Stimulated activated CD4-positive, alpha-beta T cell treated with anti-CD3 and anti-CD28 coated beads, Interleukin-4, amount 100 ng/mL, for 48 hours (primary cell): ENCODE data around the gene CDK8.
"Not testable (repeated sequence)": the region's sequence is repeated elsewhere in the genome, so short reads cannot be mapped to it uniquely, and the experiment has no call there.

ENCODE experiments used
- DNase-seq, 2 donors: peaks; one replicate each; pipeline ENCODE4 v3.0.0-alpha.2; 2020; ENCODE audit warnings: low read depth in 2 of 2

Gene CDK8

GRCh38 chr13:26253262-26253786, 605 bp upstream of the CDK8 start:
- DNase-seq, result no peak

GRCh38 chr13:26254583-26255111, 718 bp downstream of the CDK8 start:
- DNase-seq, result peak; percentile 26 to 38

GRCh38 chr13:26255115-26255514, 1.2 kb downstream of the CDK8 start:
- DNase-seq, result no peak

DNA sequence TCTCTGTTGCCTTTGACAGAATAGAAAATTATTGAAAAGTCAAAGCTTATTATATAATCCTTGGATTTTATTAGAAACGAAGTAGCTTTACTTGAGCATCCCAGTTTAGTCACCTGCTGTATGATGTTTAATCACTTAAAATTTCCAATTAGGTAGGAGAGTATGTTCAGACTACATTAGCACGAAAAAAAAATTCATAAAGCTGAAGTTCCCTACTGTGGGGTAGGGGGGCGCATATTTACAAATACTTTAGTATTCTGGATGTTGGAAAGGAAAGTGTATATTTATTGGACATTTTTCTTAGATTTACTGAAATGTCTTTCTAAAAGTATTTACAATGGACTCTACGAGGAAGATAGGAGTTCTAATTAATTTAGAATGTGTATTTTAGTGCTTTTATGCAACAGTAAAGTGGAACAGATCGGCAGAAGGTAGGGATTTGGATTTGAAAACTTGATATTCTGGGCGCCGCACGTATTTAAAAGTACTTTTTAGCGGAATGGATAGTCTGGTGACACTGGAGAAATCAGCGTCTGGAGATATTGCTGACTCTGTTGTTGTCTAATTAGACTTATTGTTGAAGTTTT, 1.9 kb downstream of the CDK8 start:
- DNase-seq, result no peak

GRCh38 chr13:26257049-26257448, 3.1 kb downstream of the CDK8 start:
- no peak for DNase-seq

- no peak for DNase-seq
These were observed 5.7 kb downstream of the CDK8 start for GRCh38 chr13:26259634-26260033.

DNA sequence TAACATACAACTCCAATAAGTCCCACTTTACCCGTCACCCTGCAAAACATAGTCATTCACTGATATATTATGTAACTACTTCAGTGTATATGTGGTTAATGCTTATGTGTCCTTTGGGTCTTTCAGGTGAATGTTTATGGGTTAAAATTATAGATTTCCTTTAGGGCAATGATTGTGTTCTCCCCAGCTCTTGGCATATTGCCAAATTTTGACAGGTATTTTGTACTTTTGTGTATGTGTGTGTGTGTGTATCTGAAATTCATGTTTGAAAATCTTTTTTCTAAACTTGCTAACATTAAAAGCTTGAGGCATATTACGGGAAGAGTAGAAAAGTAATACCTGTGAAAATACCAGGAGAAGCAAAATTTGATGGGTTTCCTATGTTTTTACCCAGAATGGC, 8.2 kb downstream of the CDK8 start:
- no peak for DNase-seq

DNA sequence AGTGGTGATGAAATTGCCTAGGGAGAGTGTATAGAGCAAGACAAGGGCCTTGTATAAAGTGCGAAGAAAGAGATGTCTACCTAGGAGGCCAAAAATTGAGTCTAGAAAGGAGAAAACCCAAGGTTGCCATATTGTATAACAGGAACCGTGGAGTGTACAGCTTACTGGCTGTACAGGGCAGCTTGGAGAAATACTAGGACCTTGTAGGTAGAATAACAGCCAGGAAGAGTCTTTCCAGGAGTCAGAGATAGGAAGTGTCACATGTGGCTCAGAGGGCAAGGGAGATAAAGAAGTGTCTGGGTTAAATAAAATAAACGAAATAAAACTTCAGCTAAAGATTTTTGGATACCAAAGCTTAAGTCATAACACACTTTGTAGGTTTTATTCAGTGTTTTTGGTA, 12.4 kb downstream of the CDK8 start:
- no peak for DNase-seq

GRCh38 chr13:26270707-26271106, 16.8 kb downstream of the CDK8 start:
- no peak for DNase-seq

DNA sequence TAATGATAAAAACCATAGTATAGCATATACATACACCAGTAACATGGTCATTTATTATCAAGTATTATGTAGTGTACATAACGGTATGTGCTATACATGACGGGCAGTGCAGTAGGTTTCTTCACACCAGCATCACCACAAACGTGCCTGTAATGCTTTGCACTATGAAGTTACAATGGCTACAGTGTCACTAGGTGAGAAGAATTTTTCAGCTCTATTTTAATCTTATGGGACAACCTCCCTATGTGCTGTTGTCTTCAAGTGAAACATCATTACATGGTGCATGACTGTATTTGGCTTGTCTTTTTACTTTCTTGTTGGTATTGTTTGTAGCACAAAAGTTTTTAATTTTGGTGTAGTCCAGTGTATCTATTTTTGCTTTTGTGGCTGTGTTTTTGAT, 18.7 kb downstream of the CDK8 start:
- no peak for DNase-seq

- DNase-seq, result no peak
These were observed 26.4 kb downstream of the CDK8 start for GRCh38 chr13:26280295-26280694.

DNA sequence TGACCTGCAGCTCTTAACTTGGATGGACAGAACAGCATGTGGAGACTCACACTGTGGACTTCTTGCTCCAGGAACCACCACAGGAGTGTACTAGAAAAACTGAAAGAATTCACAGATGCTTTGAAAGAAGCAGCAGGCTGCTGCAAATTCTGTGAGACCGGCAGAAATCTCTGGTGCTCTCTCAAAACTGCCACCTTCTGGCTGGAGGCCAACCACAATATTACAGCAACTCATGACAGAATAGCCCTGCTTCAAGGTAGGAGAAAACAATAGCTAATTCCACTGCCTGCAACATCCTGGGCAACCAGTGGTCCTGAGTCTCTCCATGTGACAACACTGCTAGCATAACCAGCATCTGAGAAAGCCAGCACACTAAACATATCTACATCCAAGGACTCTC, 26.9 kb downstream of the CDK8 start:
- no peak for DNase-seq

DNA sequence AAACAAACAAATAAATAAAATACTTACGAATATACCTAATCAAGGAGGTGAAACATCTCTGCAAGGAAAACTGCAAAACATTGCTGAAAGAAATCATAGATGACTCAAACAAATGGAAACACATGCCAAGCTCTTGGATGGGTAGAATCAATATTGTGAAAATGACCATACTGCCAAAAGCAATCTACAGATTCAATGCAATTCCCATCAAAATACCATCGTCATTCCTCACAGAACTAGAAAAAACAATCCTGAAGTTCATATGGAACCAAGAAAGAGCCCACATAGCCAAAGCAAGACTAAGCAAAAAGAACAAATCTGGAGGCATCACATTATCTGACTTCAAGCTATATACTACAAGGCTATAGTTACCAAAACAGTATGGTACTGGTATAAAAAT, 32.0 kb downstream of the CDK8 start:
- DNase-seq, result not testable (repeated sequence)

DNA sequence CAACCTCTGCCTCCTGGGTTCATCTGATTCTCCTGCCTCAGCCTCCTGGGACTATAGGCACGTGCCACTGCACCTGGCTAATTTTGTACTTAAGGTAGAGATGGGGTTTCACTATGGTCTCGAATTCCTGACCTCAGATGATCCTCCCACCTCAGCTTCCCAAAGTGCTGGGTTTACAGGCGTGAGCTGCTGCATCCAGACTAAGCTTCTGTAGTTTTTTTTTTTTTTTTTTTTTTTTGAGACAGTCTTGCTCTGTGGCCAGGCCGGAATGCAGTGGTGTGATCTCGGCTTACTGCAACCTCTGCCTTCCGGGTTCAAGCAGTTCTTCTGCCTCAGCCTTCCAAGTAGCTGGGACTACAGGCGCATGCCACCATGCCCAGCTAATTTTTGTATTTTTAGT, 34.9 kb downstream of the CDK8 start:
- not testable (repeated sequence) for DNase-seq

- DNase-seq, result no peak
These were observed 41.9 kb downstream of the CDK8 start for GRCh38 chr13:26295812-26296211.

- no peak for DNase-seq
These were observed 45.3 kb downstream of the CDK8 start for GRCh38 chr13:26299168-26299750.

DNA sequence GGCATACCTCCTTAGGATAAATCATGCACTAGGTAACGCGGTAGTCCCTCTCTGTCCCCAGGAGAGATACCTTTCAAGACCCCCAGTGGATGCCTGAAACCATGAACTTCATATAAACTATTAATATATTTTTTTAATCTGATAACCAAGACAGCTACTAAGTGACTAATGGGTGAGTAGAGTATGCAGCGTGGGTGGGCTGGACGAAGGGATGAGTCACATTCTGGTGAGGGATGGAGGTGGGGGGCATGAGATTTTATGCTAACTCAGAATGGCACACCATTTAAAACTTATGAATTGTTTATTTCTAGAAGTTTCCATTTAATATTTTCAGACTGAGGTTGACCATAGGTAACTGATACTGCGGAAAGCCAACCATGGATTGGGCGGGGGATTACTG, 46.2 kb downstream of the CDK8 start:
- no peak for DNase-seq

DNA sequence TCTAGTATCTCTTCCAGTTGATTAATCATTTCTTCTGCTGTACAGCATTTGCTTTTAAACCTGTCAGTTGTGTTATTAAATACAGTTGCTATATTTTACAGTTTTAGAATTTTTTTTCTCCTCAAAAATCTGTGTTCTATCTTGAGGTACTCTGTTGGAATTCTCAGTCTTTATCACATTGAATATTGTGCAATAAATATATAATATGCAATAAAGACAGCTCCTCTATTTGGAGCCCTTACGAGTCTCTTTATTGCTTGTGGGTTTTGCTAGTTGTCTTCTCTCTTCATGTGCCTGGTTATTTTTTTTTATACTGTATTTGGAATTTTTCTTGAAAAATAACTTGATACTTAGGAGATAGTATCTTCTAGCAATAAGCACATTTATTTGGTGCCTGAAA, 51.7 kb downstream of the CDK8 start:
- DNase-seq, result no peak

- no peak for DNase-seq
These were observed 53.8 kb downstream of the CDK8 start for GRCh38 chr13:26307701-26308100.

DNA sequence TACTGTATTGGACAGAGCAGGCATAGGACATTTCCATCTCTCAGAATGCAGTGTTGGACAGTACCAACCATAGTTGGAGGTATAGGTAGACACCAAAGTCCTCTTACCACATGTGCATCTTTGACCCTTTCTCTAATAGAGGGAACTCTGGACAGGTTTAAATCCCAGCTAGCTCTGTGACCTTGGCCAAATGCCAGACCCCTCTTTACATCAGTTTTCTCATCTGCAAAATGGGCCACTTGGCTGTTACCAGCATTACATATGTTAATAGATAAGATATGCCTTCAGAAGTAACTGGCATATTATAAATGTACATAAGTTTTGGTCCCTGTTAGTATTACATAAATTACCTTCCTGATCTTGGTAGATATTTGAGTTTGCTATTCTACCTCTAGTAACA, 54.3 kb downstream of the CDK8 start:
- no peak for DNase-seq

- no peak for DNase-seq
These were observed 54.9 kb downstream of the CDK8 start for GRCh38 chr13:26308836-26309235.

GRCh38 chr13:26310003-26310402, 56.1 kb downstream of the CDK8 start:
- DNase-seq, result no peak

DNA sequence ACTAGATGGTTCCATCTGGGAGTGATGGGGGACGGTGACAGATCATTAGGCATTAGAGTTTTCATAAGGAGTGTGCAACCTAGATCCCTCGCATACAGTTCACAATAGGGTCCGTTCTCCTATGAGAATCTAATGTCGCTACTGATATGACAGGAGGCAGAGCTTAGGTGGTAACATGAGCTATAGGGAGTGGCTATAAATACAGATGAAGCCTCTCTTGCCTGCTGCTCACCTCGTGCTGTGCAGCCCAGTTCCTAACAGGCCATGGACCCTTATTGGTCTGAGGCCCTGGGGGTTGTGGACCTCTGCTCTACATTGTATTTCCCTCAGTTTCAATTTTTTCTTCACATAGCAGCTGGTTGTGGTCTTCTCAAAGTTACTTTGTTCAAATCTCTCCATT, 56.5 kb downstream of the CDK8 start:
- no peak for DNase-seq

- not testable (repeated sequence) for DNase-seq
These were observed 58.1 kb downstream of the CDK8 start for GRCh38 chr13:26312019-26312418.
